ENCODE results near the gene LAMA1. TPM values are rescaled to one million over a fixed set of nuclear protein-coding genes. Genes with fewer than 3 reads are reported as not detected.

Gene LAMA1
- total RNA-seq, 1 donor from 2014 or later, result 91.4 TPM

DNA sequence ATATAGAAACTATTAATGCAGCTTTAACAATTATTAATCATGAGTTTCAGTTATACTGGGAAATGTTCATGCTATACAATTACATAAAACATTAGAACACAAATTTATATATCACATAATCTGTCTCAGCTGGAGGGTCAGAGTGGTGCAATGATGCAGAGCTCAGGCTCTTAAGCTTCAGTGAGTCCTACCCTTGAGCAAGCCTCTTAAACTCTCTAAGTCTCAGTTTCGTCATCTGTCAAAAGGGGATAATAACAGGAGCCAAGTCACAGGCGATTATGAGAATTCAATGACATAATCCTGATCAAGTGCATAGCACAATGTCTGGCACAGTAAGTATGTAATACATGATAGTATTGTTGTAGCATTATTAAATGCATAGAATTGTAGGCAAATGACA lies 46.0 kb downstream of the LAMA1 start:
- peaks cover 42% of the 10 kb centered on the region for H3K4me1 Mint-ChIP-seq
- TF ChIP-seq, protein P1, sequence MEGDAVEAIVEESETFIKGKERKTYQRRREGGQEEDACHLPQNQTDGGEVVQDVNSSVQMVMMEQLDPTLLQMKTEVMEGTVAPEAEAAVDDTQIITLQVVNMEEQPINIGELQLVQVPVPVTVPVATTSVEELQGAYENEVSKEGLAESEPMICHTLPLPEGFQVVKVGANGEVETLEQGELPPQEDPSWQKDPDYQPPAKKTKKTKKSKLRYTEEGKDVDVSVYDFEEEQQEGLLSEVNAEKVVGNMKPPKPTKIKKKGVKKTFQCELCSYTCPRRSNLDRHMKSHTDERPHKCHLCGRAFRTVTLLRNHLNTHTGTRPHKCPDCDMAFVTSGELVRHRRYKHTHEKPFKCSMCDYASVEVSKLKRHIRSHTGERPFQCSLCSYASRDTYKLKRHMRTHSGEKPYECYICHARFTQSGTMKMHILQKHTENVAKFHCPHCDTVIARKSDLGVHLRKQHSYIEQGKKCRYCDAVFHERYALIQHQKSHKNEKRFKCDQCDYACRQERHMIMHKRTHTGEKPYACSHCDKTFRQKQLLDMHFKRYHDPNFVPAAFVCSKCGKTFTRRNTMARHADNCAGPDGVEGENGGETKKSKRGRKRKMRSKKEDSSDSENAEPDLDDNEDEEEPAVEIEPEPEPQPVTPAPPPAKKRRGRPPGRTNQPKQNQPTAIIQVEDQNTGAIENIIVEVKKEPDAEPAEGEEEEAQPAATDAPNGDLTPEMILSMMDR (IDR thresholded peaks at IDR 0.05; ENCODE audit: unreplicated experiment), result no peak
- H3K27me3 Mint-ChIP-seq (ENCODE audit: low read depth), result no peaks in the 10 kb centered on the region
- no peak overlapping the region for H3K4me3 Mint-ChIP-seq
- peaks cover 9% of the 10 kb centered on the region for H3K36me3 Mint-ChIP-seq
- no peak for DNase-seq (ENCODE audit: low spot score in 2 of 2, unreplicated experiment in 2 of 2)
- no peaks in the 10 kb centered on the region for H3K9me3 Mint-ChIP-seq
- no peak overlapping the region for H3K27ac Mint-ChIP-seq

DNA sequence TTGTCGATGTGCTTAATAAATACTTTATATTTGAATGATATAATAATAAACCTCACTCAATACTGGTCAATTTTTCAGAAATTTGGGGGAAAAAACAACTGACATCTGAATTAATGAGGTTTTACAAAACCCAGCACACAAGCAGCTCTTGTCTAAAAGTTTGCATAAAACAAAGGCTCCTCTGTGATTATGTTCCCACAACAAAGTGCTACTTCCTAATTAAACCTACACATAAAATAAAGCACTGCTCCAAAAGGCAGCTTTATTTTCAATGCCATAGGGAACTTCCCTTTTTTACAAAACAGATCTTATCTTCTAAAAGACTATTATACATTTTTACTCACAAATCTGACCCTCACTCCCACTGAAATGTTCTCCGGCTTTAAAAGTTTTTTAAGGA lies 47.1 kb downstream of the LAMA1 start:
- Mint-ChIP-seq H3K4me1 (peaks cover 48% of the 10 kb centered on the region), H3K4me3 (no peak overlapping the region), H3K27ac (peak overlapping the region; percentile 68), H3K27me3 (ENCODE audit: low read depth) (no peaks in the 10 kb centered on the region), H3K36me3 (peaks cover 5% of the 10 kb centered on the region), H3K9me3 (no peaks in the 10 kb centered on the region)
- DNase-seq (ENCODE audit: low spot score in 2 of 2, unreplicated experiment in 2 of 2), result no peak
- TF ChIP-seq, protein P1 (IDR thresholded peaks at IDR 0.05; ENCODE audit: unreplicated experiment), result no peak

DNA sequence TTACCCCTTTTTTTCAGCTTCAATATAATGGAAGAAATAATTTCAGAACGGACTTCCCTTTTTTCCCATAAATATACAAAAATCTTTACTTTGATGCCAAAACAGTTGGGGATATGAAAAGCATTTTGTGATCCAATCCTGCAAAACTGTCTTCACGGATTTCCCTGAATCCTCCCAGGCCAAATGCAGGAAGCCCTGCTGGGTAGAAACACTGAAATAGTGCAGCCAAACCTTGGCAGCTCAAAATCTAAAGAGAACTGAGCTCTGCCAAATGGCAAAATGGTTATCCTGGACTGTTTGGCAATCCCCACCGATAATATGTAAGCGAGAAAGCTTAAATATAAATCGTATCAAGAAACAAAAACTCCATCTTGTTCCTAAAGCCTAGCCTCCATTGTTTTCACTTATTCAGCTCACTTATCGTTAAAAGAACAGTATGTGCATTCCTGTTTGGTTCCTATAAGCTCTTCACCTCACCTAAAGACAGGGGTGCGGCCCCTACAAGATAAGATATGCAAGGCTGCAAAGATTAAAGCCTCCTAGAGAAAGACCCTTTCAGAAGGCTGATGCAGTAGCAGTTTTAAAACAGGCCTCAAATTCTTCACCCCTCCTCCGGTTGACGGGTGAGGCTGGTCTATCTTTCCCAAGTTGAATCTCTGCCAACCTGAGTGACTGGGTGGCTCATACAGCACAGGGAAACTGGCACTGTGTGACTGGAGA lies 48.6 kb downstream of the LAMA1 start:
- Mint-ChIP-seq H3K36me3 (peaks cover 3% of the 10 kb centered on the region), H3K9me3 (no peaks in the 10 kb centered on the region), H3K4me1 (peaks cover 55% of the 10 kb centered on the region), H3K27ac (peak overlapping the region; percentile 37), H3K27me3 (ENCODE audit: low read depth) (no peaks in the 10 kb centered on the region), H3K4me3 (no peak overlapping the region)
- DNase-seq (ENCODE audit: low spot score in 2 of 2, unreplicated experiment in 2 of 2), result no peak
- TF ChIP-seq, protein P1 (IDR thresholded peaks at IDR 0.05; ENCODE audit: unreplicated experiment), result no peak

DNA sequence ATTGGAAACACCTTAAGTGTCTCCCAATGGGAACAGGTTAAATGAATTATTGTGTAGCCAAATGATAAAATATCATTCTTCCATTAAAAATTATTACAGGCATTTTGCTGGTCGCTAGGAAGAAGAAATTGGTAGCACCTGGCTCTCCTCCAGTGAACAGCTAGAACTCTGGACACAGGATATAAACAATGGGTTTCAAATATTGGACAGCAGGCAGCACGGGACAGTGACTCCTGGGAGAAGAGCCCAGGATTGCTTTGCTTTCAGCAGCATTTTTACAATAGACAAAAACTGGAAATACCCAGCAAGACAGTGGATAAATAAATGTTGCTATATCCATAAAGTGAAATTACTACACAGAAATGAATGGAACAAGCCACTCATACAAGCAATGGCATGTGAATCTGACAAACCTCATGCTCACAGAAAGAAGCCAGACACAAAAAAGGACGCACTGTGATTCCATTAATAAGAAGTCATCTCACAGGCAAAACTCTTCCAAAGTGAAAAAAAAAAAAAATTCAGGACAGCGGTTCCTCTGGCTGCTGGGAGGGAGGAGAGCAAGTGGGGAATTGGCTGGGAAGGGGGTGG lies 50.5 kb downstream of the LAMA1 start:
- H3K9me3 Mint-ChIP-seq, result no peaks in the 10 kb centered on the region
- peak overlapping the region; percentile 76 for H3K27ac Mint-ChIP-seq
- TF ChIP-seq, protein P1 (IDR thresholded peaks at IDR 0.05; ENCODE audit: unreplicated experiment), result no peak
- H3K36me3 Mint-ChIP-seq, result peaks cover 3% of the 10 kb centered on the region
- no peak for DNase-seq (ENCODE audit: low spot score in 2 of 2, unreplicated experiment in 2 of 2)
- no peaks in the 10 kb centered on the region for H3K27me3 Mint-ChIP-seq (ENCODE audit: low read depth)
- H3K4me1 Mint-ChIP-seq, result peaks cover 64% of the 10 kb centered on the region
- H3K4me3 Mint-ChIP-seq, result no peak overlapping the region

DNA sequence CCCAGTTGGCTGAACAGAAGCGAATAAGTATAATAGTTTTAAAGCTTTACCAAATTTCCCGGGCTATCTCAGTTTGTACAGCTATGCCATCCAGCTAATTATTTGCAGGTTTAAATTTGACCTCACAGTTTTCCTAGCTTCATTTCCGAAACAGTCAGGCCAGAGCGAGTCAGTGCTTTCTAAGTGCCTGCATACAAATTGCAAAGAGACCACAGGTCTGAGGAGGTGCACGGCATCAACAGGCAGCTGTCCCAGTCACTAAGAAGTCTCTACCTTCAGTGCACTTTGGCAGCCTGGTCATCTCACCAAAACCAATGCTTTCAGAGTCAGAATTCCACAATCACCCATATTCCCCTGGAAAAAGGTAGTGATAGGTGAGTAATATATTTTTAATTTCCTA lies 51.9 kb downstream of the LAMA1 start:
- Mint-ChIP-seq H3K9me3 (no peaks in the 10 kb centered on the region), H3K27me3 (ENCODE audit: low read depth) (no peaks in the 10 kb centered on the region), H3K4me3 (no peak overlapping the region), H3K4me1 (peaks cover 68% of the 10 kb centered on the region), H3K27ac (peak overlapping the region; percentile 45), H3K36me3 (peaks cover 5% of the 10 kb centered on the region)
- no peak for DNase-seq (ENCODE audit: low spot score in 2 of 2, unreplicated experiment in 2 of 2)
- TF ChIP-seq, protein P1 (IDR thresholded peaks at IDR 0.05; ENCODE audit: unreplicated experiment), result no peak
